HEK293 (cell line): ENCODE data around the gene DYNLRB1.

Source experiments
- CTCF ChIA-PET: fragments of 350-600 bp; formaldehyde crosslinking; extraction: SDS; loops from one replicate; lab custom pipeline; 2021; ENCODE audit warnings: antibody characterized with exemption; lab: Yijun Ruan, JAX
- POLR2A ChIA-PET: fragments of 300-600 bp; formaldehyde crosslinking; extraction: SDS; loops from one replicate; lab custom pipeline; 2020; ENCODE audit warnings: antibody characterized with exemption, inconsistent platforms; lab: Yijun Ruan, JAX
- H3K27ac ChIP-seq: fragments of 200-500 bp; sonication (Bioruptor generic); 2 replicates; pipeline ENCODE4 v1.5.1; 2014; ENCODE audit warnings: low read depth, low read length, control low read depth, inconsistent platforms; ENCODE audit errors: extremely low read depth
- H3K36me3 ChIP-seq, 2 experiments: fragments of 200-500 bp in 1 of 2; sonication (Bioruptor generic) in 1 of 2; 1 replicate in 1 of 2; 2 replicates in 1 of 2; pipeline ENCODE4 v1.5.1; 2014 to 2017; ENCODE audit warnings: inconsistent platforms in 2 of 2, low read length in 2 of 2; ENCODE audit not compliant: control insufficient read depth in 2 of 2, insufficient read depth in 1 of 2
- H3K4me1 ChIP-seq: fragments of 200-500 bp; sonication (Bioruptor generic); 2 replicates; pipeline ENCODE4 v1.5.1; 2014; ENCODE audit warnings: mild to moderate bottlenecking, low read length, inconsistent platforms; ENCODE audit not compliant: control insufficient read depth, insufficient read depth
- H3K4me3 ChIP-seq: 2 replicates; pipeline ENCODE4 v1.5.1; 2011; ENCODE audit warnings: low read depth, mild to moderate bottlenecking, control low read depth, low read length, moderate library complexity
- H3K9me3 ChIP-seq: fragments of 200-500 bp; sonication (Bioruptor generic); 2 replicates; pipeline ENCODE4 v1.5.1; 2014; ENCODE audit warnings: low read depth, low read length, inconsistent platforms; ENCODE audit not compliant: control insufficient read depth, insufficient read depth
- EGR2 ChIP-seq: fragments of 450-650 bp; formaldehyde crosslinking; IDR thresholded peaks from 2 replicates; pipeline ENCODE4 v1.5.1; 2016; ENCODE audit warnings: low read depth, missing biosample characterization, missing genetic modification characterization
- GLI2 ChIP-seq: fragments of 450-650 bp; formaldehyde crosslinking; IDR thresholded peaks from 2 replicates; pipeline ENCODE4; 2017; ENCODE audit warnings: missing biosample characterization, missing genetic modification characterization, low read depth, borderline replicate concordance
- MZF1 ChIP-seq: fragments of 450-650 bp; formaldehyde crosslinking; IDR thresholded peaks from 2 replicates; pipeline ENCODE4 v1.5.1; 2017; ENCODE audit warnings: missing biosample characterization, missing genetic modification characterization, borderline replicate concordance
- OVOL3 ChIP-seq: fragments of 450-650 bp; formaldehyde crosslinking; IDR thresholded peaks from 2 replicates; pipeline ENCODE4 v1.5.1; 2016; ENCODE audit warnings: missing biosample characterization, missing genetic modification characterization
- YY1 ChIP-seq: fragments of 450-650 bp; formaldehyde crosslinking; IDR thresholded peaks from 2 replicates; pipeline ENCODE4 v1.5.1; 2018; ENCODE audit warnings: missing biosample characterization, missing genetic modification characterization
- ZBTB20 ChIP-seq: fragments of 450-650 bp; formaldehyde crosslinking; IDR thresholded peaks from 2 replicates; pipeline ENCODE4 v1.5.1; 2016; ENCODE audit warnings: missing biosample characterization, missing genetic modification characterization
- ZFP3 ChIP-seq: fragments of 450-650 bp; formaldehyde crosslinking; IDR thresholded peaks from 2 replicates; pipeline ENCODE4 v1.5.1; 2016; ENCODE audit warnings: low read depth, missing biosample characterization, missing genetic modification characterization
- ZFP37 ChIP-seq: fragments of 450-650 bp; formaldehyde crosslinking; IDR thresholded peaks from 2 replicates; pipeline ENCODE4 v1.5.1; 2016; ENCODE audit warnings: missing biosample characterization, missing genetic modification characterization
- ZFP41 ChIP-seq: fragments of 450-650 bp; formaldehyde crosslinking; IDR thresholded peaks from 2 replicates; pipeline ENCODE4 v1.5.1; 2016; ENCODE audit warnings: missing biosample characterization, missing genetic modification characterization, borderline replicate concordance
- ZFP69B ChIP-seq: fragments of 450-650 bp; formaldehyde crosslinking; IDR thresholded peaks from 2 replicates; pipeline ENCODE4 v1.5.1; 2016; ENCODE audit warnings: missing biosample characterization, missing genetic modification characterization
- ZNF114 ChIP-seq: fragments of 450-650 bp; formaldehyde crosslinking; IDR thresholded peaks from 2 replicates; pipeline ENCODE4 v1.5.0; 2017; ENCODE audit warnings: missing biosample characterization, missing genetic modification characterization
- ZNF19 ChIP-seq: fragments of 450-650 bp; formaldehyde crosslinking; IDR thresholded peaks from 2 replicates; pipeline ENCODE4; 2016; ENCODE audit warnings: missing biosample characterization, missing genetic modification characterization, low read depth
- ZNF239 ChIP-seq: fragments of 450-650 bp; formaldehyde crosslinking; IDR thresholded peaks from 2 replicates; pipeline ENCODE4 v1.5.1; 2016; ENCODE audit warnings: missing biosample characterization, missing genetic modification characterization
- ZNF341 ChIP-seq: fragments of 450-650 bp; formaldehyde crosslinking; IDR thresholded peaks from 2 replicates; pipeline ENCODE4; 2016; ENCODE audit warnings: low read depth, missing biosample characterization, missing genetic modification characterization
- ZNF350 ChIP-seq: fragments of 450-650 bp; formaldehyde crosslinking; IDR thresholded peaks from 2 replicates; pipeline ENCODE4 v1.5.0; 2017; ENCODE audit warnings: missing biosample characterization, mild to moderate bottlenecking, missing genetic modification characterization
- ZNF366 ChIP-seq: fragments of 450-650 bp; formaldehyde crosslinking; conservative IDR thresholded peaks from 2 replicates; pipeline ENCODE4 v1.5.1; 2016; ENCODE audit warnings: missing biosample characterization, missing genetic modification characterization
- ZNF426 ChIP-seq: fragments of 450-650 bp; formaldehyde crosslinking; IDR thresholded peaks from 2 replicates; pipeline ENCODE4 v1.5.1; 2017; ENCODE audit warnings: missing biosample characterization, missing genetic modification characterization, mild to moderate bottlenecking, inconsistent platforms, moderate library complexity
- ZNF548 ChIP-seq: fragments of 450-650 bp; formaldehyde crosslinking; IDR thresholded peaks from 2 replicates; pipeline ENCODE4 v1.5.1; 2016; ENCODE audit warnings: missing biosample characterization, missing genetic modification characterization
- ZNF664 ChIP-seq: fragments of 450-650 bp; formaldehyde crosslinking; IDR thresholded peaks from 2 replicates; pipeline ENCODE4 v1.5.1; 2016; ENCODE audit warnings: missing biosample characterization, missing genetic modification characterization
- ZSCAN23 ChIP-seq: fragments of 450-650 bp; formaldehyde crosslinking; IDR thresholded peaks from 2 replicates; pipeline ENCODE4 v1.5.1; 2016; ENCODE audit warnings: missing biosample characterization, missing genetic modification characterization
- TF ChIP-seq, protein P1 (sequence below): fragments of 450-650 bp; formaldehyde crosslinking; IDR thresholded peaks from 2 replicates; pipeline ENCODE4 v1.5.1; 2016; ENCODE audit warnings: missing biosample characterization, missing genetic modification characterization
- TF ChIP-seq, protein P2 (sequence below): fragments of 450-650 bp; formaldehyde crosslinking; IDR thresholded peaks from 2 replicates; pipeline ENCODE4 v1.5.1; 2016; ENCODE audit warnings: missing biosample characterization, missing genetic modification characterization
- TF ChIP-seq, protein P3 (sequence below): fragments of 450-650 bp; formaldehyde crosslinking; IDR thresholded peaks from 2 replicates; pipeline ENCODE4 v1.5.1; 2016; ENCODE audit warnings: missing biosample characterization, missing genetic modification characterization

The DYNLRB1 gene

DNA sequence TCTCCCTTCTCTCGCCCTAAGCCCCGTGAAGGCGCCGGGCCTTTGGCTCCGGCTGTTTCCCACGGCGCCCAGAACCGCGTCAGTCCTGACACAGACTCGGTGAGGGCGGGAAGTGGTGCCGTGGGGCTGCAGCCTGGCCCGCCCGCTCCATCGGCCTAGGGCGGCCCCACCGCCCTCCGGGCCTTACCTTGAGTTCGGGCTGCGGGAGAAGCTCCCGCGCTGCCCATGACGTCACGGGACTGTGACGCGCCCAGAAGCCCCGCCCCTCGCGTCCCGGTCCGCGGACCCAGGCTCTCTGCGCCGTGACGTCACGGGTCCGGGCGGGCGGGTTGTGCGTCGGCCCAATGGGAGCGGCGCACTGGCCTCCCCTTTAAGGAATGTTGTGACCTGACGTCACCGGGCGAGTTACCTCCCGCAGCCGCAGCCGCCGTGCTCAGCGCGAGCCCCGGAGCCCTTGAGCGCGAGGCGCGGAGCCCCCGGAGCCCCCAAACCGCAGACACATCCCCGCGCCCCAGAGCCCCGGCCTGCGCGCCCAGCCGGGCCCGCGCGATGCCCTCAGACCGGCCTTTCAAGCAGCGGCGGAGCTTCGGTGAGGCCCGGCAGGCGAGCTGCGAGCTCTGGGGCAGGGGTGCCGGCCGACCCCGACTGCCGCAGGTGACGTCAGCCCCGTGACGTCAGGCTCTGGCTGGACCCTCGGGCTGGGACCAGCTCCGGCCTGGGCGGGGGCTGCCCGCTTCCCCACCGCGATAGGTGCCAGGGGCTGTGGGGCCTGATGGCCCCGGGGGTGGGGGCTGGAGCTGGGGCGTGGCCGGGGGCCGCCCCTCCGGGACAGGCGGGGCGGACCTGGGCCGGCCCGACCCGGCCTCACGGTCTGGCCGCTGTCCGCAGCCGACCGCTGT lies 42.3 kb downstream of the DYNLRB1 start, which contains the start of gene MAP1LC3A (continued):
- TF ChIP-seq ZFP41 = no peak

DNA sequence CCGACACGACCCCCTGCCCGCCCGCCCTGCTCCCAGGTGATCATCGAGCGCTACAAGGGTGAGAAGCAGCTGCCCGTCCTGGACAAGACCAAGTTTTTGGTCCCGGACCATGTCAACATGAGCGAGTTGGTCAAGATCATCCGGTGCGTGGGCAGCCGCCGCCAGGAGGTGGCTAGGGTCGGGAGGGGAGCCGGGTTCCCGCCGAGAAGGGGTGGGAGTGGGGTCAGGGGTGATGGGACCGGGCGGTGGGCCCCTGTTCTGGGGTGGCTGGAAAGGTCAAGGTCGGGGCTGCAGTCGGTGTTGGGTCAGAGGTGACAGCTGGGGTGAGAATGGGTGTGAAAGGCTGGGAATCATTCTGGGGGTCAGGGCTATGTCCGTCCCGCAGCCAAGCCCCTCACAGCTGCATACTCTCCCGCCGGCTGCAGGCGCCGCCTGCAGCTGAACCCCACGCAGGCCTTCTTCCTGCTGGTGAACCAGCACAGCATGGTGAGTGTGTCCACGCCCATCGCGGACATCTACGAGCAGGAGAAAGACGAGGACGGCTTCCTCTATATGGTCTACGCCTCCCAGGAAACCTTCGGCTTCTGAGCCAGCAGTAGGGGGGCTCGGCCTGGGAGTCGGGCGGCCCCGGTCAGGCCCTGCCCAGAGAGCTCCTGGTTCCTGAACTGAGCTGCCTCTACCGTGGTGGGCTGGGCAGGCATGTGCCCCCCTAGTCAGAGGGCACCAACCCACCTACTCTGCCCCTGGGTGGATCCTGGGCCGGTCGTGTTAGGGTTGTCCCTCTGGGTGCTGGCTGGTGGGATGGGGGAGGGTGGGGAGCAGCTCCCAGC lies 43.3 kb downstream of the DYNLRB1 start:
- peaks cover 0 to 4% of the 10 kb centered on the region in 2 experiments; a peak in 2 of 3 replicates for H3K36me3 ChIP-seq
- POLR2A ChIA-PET = interaction anchor here (1.2 kb wide), 1 partner anchor 258 kb away, joined by 3 read pairs; no protein-coding TSS in a partner anchor
- no peaks in the 10 kb centered on the region for H3K9me3 ChIP-seq
- no peak for TF ChIP-seq ZNF350 (tag by site-specific recombination)
- TF ChIP-seq, protein P1, sequence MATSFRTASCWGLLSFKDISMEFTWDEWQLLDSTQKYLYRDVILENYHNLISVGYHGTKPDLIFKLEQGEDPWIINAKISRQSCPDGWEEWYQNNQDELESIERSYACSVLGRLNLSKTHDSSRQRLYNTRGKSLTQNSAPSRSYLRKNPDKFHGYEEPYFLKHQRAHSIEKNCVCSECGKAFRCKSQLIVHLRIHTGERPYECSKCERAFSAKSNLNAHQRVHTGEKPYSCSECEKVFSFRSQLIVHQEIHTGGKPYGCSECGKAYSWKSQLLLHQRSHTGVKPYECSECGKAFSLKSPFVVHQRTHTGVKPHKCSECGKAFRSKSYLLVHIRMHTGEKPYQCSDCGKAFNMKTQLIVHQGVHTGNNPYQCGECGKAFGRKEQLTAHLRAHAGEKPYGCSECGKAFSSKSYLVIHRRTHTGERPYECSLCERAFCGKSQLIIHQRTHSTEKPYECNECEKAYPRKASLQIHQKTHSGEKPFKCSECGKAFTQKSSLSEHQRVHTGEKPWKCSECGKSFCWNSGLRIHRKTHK (tag by site-specific recombination) = no peak
- no peak for TF ChIP-seq ZFP37
- TF ChIP-seq, protein P2, sequence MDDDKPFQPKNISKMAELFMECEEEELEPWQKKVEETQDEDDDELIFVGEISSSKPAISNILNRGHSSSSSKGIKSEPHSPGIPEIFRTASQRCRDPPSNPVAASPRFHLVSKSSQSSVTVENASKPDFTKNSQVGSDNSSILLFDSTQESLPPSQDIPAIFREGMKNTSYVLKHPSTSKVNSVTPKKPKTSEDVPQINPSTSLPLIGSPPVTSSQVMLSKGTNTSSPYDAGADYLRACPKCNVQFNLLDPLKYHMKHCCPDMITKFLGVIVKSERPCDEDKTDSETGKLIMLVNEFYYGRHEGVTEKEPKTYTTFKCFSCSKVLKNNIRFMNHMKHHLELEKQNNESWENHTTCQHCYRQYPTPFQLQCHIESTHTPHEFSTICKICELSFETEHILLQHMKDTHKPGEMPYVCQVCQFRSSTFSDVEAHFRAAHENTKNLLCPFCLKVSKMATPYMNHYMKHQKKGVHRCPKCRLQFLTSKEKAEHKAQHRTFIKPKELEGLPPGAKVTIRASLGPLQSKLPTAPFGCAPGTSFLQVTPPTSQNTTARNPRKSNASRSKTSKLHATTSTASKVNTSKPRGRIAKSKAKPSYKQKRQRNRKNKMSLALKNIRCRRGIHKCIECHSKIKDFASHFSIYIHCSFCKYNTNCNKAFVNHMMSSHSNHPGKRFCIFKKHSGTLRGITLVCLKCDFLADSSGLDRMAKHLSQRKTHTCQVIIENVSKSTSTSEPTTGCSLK (tag by site-specific recombination) = no peak
- TF ChIP-seq, protein P3, sequence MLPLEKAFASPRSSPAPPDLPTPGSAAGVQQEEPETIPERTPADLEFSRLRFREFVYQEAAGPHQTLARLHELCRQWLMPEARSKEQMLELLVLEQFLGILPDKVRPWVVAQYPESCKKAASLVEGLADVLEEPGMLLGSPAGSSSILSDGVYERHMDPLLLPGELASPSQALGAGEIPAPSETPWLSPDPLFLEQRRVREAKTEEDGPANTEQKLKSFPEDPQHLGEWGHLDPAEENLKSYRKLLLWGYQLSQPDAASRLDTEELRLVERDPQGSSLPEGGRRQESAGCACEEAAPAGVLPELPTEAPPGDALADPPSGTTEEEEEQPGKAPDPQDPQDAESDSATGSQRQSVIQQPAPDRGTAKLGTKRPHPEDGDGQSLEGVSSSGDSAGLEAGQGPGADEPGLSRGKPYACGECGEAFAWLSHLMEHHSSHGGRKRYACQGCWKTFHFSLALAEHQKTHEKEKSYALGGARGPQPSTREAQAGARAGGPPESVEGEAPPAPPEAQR (tag by site-specific recombination) = no peak
- TF ChIP-seq ZNF19 (tag by site-specific recombination) = no peak
- TF ChIP-seq ZNF239 (tag by site-specific recombination) = no peak
- no peak for TF ChIP-seq ZNF426 (tag by site-specific recombination)
- TF ChIP-seq ZNF341 = no peak
- CTCF ChIA-PET = interaction anchor here (1.5 kb wide), 1 partner anchor 20 kb away, joined by 3 read pairs; no protein-coding TSS in a partner anchor
- no peak overlapping the region for H3K27ac ChIP-seq
- no peaks in the 10 kb centered on the region for H3K4me1 ChIP-seq
- H3K4me3 ChIP-seq = no peak overlapping the region

DNA sequence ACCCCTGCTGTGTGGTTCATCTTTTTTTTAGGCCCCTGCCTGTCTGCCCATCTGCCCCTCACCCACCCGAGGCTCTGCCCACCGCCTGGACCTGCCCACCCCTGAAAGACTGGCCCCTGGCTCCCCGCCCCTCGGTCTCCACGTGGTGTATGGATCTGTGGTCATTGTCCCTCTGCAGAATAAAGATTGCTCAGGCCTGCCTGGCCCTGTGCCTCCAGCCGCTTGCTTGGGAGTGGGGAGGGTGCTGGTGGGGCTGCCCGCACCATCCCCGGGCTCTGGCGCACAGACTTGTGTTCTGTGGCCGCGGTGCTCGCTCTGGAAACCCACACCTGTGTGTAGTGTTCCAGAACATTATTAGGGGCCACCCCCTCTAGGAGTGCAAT lies 43.9 kb downstream of the DYNLRB1 start:
- Histone ChIP-seq H3K4me3 (no peak overlapping the region), H3K27ac (no peak overlapping the region), H3K4me1 (no peaks in the 10 kb centered on the region), H3K9me3 (no peaks in the 10 kb centered on the region), H3K36me3 (peaks cover 0 to 4% of the 10 kb centered on the region in 2 experiments; a peak in 2 of 3 replicates)
- CTCF ChIA-PET = interaction anchor here (0.7 kb wide), 1 partner anchor 137 kb away, joined by 3 read pairs; no protein-coding TSS in a partner anchor
- POLR2A ChIA-PET = no interaction called here
- TF ChIP-seq ZNF366 (tag by site-specific recombination) = no peak
- TF ChIP-seq ZSCAN23 = no peak
- TF ChIP-seq ZNF548 (tag by site-specific recombination) = no peak
- no peak for TF ChIP-seq MZF1 (tag by site-specific recombination)
- no peak for TF ChIP-seq ZFP69B
- TF ChIP-seq GLI2 (tag by site-specific recombination) = no peak
- no peak for TF ChIP-seq ZFP3 (tag by site-specific recombination)
- TF ChIP-seq, protein P2 (tag by site-specific recombination) = no peak
- no peak for TF ChIP-seq EGR2
- TF ChIP-seq ZNF114 (tag by site-specific recombination) = no peak
- TF ChIP-seq YY1 (tag by site-specific recombination) = no peak
- no peak for TF ChIP-seq ZNF664 (tag by site-specific recombination)
- TF ChIP-seq OVOL3 (tag by site-specific recombination) = no peak
- no peak for TF ChIP-seq ZBTB20 (tag by site-specific recombination)
